GM18520 (cell line): ENCODE results near the gene DNAH10.
"Not testable (repeated sequence)": the region's sequence is repeated elsewhere in the genome, so short reads cannot be mapped to it uniquely, and the experiment has no call there.

Experiments used
- ATAC-seq: cut with Tn5 transposase; IDR thresholded peaks from one replicate; pipeline ENCODE4 v1.9.1; 2021; ENCODE audit not compliant: unreplicated experiment

Gene DNAH10

DNA sequence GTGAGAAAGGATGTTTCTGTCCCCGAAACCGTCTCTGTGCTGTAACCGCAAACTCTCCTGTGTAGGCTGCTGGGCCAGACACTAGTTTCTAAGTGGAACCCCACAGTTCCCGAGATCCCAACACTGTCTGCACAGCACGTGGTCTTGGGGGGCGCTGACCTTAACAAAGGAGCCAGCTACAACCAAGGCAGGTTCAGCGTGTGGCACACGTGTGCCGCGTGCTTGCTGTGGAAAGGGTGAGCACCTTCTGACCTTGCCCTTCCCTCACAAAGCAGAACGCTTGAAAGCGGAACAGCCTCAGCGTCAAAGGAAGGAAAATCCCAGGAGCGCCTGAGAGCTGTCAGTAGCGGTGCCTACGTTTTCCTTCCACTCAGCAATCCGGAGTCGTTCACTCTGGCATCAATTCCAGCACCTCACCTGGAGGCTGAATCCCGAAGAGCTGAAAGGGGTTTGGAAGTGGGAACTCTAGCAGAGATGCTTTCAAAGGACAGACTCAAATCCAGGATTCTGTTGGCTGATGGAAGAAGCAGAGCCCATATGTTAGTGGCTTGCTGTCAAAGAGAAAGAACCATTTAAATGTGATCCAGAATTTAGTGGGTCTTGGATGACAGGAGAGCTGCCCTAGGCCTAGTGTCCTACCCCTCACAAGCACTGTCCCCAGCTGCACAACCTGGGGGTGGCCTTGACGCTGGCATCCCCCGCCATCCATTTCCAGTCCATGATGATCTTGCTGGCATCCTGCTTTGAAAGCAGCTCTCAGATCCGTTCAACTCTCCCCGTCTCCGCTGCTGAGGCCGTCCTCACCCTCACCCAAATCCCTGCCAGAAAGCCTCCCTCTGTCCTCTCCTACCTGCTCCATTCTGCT lies 183.4 kb downstream of the DNAH10 start:
- no peak for ATAC-seq

DNA sequence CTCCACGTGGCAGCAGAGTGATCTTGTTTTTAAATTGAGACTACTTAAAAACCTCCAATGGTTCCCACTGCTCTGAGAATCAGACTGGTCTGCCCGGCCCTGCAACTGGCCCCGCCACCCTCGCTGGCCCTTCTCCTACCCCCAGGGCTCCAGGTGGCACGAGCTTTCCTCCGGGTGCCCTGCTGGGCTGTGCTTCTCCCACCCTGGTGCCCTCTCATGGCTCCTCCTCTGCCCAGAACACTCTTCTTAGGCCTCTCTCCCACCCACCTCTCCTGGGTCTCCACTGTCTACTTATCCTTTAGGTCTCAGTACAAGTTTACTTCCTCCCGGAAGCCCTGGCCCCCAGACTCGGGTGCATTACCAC lies 184.0 kb downstream of the DNAH10 start:
- no peak for ATAC-seq

DNA sequence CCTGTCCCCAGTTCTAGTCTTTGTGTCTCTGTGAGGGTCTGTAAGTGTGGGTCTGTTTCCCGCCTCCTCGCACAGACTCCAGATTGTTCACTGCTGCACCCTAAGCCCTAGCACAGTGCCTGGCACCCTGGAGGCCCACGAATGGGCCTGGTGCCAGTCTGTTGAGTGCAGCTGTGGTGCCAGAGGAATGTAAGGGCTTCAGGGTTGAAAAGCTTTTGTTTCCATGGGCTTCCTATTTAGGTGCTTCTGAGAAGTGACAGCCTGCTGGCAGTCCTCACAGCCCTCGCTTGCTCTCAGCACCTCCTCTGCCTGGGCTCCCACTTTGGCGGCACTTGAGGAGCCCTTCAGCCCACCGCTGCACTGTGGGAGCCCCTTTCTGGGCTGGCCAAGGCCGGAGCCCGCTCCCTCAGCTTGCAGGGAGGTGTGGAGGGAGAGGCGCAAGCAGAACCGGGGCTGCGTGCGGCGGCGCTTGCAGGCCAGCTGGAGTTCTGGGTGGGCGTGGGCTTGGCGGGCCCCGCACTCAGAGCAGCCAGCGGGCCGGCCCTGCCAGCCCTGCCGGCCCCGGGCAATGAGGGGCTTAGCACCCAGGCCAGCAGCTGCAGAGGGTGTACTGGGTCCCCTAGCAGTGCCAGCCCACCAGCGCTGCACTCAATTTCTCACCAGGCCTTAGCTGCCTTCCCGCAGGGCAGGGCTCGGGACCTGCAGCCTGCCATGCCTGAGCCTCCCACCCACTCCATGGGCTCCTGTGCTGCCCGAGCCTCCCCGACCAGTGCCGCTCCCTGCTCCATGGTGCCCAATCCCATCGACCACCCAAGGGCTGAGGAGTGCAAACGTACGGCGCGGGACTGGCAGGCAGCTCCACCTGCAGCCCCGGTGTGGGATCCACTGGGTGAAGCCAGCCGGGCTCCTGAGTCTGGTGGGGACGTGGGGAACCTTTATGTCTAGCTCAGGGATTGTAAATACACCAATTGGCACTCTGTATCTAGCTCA lies 184.7 kb downstream of the DNAH10 start:
- not testable (repeated sequence) for ATAC-seq

DNA sequence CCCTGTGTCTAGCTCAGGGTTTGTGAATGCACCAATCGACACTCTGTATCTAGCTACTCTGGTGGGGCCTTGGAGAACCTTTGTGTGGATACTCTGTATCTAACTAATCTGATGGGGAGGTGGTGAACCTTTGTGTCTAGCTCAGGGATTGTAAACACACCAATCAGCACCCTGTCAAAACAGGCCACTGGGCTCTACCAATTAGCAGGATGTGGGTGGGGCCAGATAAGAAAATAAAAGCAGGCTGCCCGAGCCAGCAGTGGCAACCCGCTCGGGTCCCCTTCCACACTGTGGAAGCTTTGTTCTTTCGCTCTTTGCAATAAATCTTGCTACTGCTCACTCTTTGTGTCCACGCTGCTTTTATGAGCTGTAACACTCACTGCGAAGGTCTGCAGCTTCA lies 185.4 kb downstream of the DNAH10 start:
- not testable (repeated sequence) for ATAC-seq

DNA sequence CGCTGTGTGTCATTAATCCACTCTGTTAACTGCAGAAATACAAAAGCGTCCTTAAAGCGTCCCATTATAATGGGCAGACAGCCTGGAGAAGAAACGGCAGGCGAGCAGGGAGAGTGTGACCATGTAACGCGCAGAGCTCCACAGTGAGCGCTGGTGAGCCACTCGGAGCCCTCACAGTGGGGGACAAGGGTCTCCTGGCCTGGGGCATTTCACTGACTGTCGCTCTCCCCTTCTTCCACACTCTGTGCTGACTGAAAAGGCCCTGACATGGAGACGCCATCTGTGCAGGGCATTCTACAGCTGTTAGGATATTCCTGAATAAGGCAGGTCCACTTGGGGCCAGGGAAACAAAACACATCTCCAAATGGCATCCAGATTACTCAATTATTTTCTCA lies 186.3 kb downstream of the DNAH10 start:
- ATAC-seq: no peak

DNA sequence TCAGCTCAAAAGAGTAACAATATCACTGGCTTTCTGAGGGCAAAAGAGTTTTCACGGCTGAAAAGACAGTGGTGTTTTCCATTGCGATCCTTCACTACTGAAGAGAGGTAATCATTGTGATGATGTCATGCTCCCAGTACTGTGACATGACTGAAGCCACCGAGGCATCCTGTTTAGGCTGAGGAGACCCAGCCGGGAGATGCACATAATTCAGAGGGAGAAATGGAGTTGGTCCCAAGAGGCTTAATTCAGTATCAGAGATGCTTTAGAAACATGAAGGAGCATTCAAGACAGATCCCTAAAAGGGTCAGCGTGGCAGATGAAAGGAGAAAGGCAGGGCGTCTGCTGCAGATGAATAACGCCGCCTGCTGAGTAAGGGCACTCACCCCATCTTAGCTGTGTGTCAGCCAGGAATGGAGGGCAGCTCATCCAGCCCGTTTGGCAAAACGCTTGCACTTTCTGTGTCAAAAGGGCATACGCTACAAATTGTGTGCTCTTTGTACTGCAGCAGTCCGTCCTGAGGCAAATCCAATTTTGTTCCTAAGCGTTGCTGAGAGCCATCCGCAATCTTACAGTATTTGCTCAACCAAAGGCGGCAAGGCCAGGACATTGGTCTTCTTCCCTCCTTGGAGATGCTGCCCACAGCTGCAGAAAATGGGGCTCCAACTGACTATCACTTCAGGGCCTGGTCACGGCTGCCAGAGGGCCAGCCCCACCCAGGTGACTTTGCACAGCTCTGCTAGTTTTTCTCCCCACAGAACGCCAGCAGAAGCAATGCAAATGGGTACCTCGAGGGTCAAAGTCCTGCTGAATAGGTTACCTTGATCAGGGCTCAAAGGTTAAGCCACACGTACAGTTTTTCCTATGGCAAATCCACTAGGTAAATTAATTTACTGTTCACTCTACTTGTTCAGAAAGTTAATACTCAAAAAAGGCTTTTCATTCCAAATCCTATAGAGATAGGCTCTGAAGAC lies 187.0 kb downstream of the DNAH10 start:
- no peak for ATAC-seq

DNA sequence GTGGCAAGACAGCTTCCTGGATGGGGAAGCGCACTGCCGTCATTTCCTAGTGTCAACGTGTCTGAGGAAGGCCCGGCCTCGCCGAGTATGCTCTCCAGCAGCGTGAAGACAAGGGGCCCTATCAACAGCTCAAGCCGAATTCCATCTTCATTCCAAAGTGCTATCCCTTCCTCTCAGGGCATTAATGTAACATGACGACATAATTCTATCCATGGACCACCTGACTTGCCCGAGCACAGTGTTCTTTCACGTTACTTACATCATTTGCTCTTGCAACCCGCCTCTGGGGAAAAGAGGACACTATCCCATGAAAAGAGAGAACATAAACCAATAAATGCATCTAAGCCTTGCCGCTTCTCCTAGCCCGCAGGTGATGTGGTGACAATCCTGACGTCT lies 187.7 kb downstream of the DNAH10 start:
- no peak for ATAC-seq

DNA sequence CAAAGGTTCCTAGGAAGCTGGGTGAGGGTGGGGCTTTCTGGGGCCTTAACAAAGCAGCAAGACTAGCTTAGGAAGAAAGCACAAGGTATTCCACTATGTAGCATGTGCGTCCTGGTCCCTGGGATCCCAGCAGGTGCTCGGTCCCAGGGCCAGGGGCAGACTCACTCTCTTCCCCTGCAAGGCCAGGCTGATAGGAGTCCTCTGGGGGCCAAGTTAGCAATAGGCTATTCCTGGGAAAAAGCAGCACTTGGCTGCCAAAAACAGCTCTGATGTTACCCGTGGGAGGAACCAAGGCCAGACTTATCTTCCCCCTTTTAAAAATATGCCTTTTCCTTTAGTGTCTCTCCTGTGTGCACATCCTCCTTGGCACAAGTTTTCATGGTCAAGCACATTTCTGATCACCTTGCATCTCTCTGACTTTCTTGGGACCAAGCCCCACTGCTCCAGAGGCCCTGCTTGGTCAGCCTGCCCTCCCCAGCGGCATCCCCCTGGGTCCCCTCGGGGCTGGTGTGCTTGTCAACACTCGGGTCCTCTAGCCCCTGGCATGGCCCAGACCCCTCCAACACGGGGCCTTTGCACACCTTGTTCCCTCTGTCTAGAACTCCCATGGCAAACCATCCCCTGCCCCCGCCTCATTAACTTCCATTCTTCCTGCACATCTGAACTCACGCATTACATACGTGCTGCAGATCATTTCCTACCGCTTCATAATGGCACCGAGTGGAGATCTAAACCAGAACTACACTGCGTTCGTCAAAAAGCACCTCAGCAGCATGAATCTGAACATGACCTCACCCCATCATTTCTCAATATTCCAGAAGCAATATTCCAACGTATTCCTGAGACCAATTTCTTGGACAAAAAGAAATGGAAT lies 188.6 kb downstream of the DNAH10 start:
- ATAC-seq: no peak

DNA sequence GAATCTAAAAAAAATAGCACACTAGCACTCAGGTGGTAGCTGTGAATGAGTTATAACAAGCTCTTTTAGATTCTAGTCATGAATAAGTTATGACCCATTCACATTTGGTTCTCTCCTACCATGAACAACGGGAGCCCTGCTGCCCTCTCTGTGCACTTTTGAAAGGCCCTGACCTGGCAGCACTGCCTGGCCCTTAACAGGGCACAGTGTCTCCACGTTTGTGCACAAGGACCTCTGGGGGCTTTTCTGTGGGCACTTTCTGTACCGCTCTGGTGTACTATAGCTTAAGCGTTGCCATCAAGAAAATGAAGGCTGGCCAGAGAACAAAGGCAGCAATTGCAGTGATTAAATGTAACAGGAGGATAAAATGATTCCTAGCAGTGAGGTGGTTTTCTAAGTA lies 189.4 kb downstream of the DNAH10 start:
- no peak for ATAC-seq

DNA sequence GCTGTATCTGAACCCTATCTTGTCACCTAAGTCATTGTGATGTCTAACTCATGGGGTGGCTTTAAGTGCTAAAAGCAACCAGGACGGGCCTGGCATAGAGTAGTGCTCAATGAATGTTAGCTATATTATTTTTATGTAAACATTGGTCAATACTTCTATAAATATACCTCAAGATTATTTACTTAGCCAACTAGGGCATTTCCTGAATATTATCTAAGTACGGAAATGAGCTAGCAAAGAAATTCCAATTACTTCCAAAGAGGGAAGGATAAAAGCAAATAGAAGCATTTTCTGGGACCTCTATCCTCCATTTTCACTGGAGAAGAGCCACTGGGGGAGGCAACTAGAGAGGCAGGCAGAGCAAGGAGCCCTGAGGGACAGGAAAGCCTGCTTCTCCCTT lies 189.9 kb downstream of the DNAH10 start:
- ATAC-seq: no peak

DNA sequence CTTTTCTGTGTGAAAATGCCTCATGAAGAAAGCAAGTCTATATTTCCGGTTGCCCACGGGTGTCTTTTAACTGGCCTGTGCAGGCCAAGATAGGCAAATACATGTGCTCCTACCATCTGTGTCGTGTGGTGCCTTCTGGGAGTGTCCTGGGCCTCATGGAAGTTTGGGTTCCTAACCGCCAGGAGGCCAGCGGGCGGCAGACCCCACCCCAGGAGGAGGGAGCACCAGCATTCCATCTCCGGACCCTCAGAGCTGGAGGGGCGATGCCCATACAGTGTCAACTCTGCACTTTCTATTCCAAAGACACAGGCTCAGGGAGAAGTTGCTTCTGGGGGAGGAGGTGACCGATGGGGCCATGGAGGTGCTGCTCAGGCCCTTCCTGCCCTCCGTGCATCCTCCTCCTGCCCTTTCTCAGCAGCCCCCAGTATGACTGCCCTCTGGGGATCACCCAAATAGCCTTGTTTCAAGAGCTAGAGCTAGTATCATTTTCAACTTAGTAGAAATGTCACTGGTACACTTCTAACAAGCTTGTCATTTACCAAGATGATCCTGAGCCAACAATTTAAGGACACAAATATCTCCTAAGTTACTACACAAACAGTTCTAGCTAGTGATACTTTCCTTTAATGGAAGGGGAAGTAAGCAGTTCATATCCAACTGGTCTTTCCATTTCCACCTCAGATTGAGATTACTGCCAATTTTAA lies 192.7 kb downstream of the DNAH10 start:
- no peak for ATAC-seq

DNA sequence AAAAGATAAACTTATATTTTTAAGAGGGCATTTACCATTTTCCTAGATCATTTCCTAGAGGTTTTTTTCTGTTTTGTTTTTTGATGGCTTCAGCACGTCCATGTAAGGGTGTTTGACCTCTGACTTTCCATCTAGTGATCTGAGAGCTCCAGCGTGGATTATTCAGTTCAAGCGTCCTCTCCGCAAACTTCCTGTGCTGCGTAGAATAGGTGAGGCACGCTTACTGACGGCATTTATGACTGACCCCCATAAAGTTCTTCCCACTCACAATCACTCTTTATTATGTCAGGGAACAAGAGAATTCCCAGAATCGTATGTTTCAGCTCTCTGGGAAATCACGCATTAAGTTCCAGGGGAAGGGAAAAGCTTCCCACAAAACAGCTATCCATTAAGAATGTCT lies 194.1 kb downstream of the DNAH10 start:
- ATAC-seq: no peak

DNA sequence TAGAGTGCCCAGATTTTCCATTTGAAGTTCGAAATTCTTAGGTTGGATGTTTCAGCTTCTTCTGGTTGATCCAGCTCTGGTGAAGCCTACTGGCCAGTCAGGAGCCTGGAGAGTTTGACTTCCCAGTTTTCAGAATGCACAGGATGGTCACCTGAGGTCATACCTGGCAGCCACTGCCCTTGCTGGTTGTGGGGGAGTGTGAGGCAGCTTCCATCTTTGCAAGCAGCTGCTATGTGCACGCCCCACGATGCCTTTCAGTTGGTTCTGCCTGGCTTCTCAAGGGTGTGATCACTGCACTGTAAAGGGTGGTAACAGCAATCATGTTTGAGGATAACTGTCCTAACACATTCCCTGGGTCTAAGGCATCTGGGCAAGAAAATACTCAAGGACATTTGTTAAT lies 195.1 kb downstream of the DNAH10 start:
- no peak for ATAC-seq

DNA sequence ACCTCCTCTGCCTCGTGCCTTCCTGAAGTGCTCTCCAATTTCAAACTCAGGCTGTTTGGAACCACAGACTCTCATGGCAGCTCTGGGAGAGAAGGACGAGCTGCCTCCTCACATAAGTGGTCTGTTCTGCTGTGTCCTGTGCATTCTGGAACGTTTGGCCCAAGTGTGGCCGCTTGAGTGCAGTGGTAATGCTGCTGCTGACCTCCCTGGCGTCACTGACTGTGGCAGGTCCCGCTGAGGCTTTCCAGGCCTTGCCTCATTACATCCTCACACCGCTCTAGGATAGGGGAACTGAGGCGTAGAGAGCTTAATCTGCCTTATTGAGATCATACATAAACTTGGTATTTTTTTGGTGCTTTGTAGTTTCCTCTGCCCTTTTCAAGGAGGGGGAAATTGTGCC lies 196.4 kb downstream of the DNAH10 start:
- ATAC-seq: no peak

DNA sequence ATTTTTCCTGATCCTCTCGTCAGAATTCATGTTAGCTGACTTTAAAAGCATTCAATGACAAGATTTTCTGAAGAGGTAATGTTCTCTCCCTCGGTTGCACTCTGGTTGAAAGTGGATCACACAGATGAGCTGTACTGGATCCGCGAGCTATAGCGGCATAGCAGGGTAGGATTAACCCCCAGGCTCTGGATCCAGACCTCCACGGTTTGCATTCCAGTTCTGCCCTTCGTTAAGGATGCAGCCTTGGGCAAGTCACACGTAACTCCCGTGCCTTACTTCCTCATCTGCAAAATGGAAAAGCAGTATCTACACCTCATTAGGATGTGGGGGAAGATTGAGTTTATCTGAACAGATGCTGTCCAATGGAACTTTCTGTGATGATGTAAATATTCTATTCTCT lies 196.8 kb downstream of the DNAH10 start:
- ATAC-seq: no peak

DNA sequence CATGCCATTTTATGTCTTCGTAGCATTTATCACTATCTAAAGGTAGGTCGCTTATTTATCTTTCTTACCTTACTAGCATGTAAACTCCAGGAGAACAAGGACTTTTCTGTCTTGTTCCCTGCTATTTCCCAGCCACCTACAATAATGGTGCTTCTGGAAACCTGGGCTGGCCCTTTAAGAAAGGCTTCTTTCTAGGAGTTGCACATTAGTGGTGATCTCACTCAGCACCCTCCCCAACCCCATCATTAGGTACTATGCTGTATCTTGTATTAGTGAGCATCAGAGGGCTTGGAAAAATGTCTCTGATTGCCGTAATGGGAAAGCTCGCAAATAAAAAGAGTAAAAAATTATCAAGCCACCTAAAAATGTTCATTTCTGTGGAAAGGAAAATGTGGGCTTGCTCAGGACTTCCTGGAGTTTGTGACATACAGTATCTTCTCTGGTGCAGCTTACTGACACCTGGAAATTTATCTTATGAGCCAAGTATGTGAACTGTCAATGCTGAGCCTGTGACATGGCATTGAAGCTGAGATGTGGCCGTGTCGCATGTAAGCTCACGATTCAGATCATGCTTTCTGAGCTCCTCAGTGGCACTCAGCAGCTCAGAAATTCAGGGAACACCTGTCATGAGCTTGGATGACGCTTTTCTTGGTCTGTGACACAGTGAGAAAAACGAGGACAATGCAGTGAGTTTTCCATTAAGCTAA lies 198.1 kb downstream of the DNAH10 start:
- no peak for ATAC-seq

DNA sequence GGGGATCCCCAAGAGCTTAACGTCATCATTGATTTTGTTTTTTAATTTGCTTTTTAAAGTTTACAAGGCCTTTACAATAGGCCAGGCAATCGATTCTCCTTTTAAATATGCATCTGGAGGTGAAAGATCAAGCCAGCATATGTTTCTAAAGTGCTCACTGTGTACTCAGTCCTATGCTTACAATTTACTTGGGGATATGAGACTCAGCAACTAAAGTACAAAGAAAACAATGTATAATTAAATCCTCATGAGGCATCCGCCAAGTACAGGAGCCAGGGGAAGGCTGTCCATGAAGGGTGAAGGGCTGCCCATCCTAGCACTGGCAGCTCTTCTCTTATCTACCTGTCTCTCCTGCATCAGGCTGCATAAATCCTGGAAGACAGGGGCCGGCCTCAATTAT lies 198.8 kb downstream of the DNAH10 start:
- ATAC-seq: no peak

DNA sequence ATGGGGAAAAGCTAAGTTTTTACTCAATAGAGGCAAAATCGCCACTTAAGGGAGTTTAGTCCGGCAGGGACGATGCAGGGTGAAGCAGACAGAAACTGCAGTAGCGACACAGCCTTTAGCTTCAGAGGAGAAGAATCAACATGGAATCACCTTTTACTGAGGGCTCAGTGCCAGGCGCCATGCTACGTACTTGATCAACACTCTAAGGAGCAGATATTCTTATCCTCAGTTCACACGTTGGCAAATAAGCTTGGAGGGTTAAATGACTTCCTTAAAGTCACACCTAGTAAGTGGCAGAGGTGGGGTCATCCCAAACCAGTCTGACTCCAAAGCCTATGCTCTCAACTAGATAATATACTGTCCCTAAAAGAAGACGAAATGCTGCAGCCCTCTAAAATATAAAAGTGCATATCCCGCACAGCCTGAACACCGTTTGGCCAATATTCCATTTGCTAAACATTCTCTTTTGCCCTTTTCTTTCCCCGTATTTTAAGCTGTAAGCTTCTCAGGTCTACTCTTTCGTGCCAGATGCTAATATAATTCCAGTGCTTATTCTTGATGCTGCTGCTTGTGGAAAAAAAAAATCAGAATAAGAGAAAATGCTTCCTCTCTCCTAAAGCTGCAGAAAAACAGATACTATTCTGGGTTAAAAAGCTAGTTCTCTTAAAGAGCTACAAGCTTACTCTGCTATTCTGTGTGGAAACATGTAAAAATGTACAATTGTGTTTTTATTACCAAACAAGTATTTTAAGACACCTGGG lies 199.7 kb downstream of the DNAH10 start:
- no peak for ATAC-seq
